Fibroblast of pulmonary artery (primary cell): Measurements from ENCODE around the gene SAGE1.
"Not testable (repeated sequence)": the region's sequence is repeated elsewhere in the genome, so short reads cannot be mapped to it uniquely, and the experiment has no call there.

Source experiments
- DNase-seq: peaks from one replicate; pipeline ENCODE4 v3.0.0-alpha.2; 2010; ENCODE audit warnings: low read depth
- H3K4me3 ChIP-seq: replicated peaks from 2 replicates; pipeline ENCODE4 v1.5.1; 2011; ENCODE audit warnings: low read depth, mild to moderate bottlenecking, control low read depth, low read length, moderate library complexity
- TF ChIP-seq, protein P1 (sequence below): IDR thresholded peaks from 2 replicates; pipeline ENCODE4 v1.5.1; 2011; ENCODE audit warnings: mild to moderate bottlenecking, control low read depth, low read length, inconsistent platforms; ENCODE audit errors: missing control alignments

The SAGE1 gene

DNA sequence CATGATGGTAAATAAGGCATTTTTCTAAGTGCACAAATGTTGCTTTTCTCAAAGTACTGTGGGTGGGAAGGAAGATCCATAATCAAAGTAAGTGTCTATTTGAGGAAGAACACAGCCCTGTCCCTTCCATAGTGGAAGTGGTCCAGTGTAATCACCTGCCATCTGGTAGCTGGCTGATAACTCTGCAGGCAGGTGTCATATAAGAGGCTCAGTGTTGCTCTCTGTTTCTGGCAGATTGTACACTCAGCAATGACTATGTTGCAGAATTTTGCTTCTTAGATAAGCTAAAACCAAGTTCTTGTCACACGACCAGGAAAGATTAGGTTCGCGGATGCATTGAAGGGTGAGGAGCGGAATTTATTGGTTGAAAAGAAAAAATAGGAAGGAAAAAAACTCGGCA is 20.9 kb downstream of the SAGE1 start:
- H3K4me3 ChIP-seq, result no peak overlapping the region
- TF ChIP-seq, protein P1, sequence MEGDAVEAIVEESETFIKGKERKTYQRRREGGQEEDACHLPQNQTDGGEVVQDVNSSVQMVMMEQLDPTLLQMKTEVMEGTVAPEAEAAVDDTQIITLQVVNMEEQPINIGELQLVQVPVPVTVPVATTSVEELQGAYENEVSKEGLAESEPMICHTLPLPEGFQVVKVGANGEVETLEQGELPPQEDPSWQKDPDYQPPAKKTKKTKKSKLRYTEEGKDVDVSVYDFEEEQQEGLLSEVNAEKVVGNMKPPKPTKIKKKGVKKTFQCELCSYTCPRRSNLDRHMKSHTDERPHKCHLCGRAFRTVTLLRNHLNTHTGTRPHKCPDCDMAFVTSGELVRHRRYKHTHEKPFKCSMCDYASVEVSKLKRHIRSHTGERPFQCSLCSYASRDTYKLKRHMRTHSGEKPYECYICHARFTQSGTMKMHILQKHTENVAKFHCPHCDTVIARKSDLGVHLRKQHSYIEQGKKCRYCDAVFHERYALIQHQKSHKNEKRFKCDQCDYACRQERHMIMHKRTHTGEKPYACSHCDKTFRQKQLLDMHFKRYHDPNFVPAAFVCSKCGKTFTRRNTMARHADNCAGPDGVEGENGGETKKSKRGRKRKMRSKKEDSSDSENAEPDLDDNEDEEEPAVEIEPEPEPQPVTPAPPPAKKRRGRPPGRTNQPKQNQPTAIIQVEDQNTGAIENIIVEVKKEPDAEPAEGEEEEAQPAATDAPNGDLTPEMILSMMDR, result no peak

DNA sequence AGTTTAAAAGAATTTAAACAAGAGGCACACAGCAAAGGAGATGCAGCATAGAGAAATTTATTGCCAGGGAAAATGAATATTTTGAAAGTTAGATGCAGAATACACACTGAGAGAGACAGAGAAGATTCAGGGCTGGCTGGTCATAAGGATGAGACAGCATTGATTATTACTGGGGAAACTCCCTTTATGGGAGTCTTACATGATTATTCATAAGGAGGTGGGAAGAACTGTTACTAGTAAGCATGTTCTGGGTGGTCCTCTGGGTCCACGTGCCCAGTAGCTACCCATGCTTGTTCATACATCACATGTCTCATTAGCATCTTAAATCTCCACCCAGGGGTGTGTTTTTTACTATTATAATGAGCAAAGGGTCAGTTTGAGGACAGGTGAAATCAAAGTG is 27.0 kb downstream of the SAGE1 start:
- H3K4me3 ChIP-seq, DNase-seq: not testable (repeated sequence)

More for the DNA sequence above, 20.9 kb downstream of the SAGE1 start:
- no peak for DNase-seq

DNA sequence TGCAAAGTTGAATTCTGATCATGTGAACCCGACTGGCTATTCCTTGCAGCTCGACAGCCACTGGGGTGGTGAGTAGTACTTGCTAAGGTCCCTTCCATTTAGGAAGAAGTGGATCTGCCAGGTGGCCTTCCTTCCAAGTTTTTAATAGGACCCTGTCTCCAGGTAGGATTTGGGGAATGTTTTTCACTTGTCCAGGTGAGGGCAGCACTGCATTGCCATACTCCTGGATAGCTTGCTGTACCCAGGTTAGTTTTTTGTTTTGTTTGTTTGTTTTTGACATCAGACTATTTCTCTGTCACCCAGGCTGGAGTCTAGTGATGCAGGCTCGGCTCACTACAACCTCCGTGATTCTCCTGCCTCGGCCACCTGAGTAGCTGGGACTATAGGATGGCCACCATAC is 29.8 kb downstream of the SAGE1 start:
- no peak for DNase-seq
- H3K4me3 ChIP-seq, result no peak overlapping the region
- TF ChIP-seq, protein P1, result peak; percentile 11

DNA sequence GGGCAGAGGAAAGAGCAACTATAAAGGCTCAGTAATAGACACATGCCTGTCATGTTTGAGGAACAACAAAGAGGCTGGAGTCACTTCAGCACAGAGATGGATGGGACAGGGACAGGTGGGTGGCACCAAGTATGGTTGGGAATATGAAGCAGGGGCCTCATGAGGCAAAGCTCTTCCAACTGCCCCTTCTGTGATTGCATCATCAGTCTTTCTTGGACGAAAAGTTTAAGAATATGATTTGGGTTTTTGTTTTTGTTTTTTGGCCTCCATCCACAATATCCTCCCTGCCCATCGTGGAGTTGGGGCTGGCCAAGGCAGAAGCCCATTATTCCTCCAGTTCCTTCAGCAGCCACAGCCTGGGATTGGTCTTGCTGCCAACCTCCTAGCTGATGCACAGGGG is 34.4 kb downstream of the SAGE1 start:
- no peak overlapping the region for H3K4me3 ChIP-seq
- TF ChIP-seq, protein P1, result no peak
- DNase-seq, result no peak

DNA sequence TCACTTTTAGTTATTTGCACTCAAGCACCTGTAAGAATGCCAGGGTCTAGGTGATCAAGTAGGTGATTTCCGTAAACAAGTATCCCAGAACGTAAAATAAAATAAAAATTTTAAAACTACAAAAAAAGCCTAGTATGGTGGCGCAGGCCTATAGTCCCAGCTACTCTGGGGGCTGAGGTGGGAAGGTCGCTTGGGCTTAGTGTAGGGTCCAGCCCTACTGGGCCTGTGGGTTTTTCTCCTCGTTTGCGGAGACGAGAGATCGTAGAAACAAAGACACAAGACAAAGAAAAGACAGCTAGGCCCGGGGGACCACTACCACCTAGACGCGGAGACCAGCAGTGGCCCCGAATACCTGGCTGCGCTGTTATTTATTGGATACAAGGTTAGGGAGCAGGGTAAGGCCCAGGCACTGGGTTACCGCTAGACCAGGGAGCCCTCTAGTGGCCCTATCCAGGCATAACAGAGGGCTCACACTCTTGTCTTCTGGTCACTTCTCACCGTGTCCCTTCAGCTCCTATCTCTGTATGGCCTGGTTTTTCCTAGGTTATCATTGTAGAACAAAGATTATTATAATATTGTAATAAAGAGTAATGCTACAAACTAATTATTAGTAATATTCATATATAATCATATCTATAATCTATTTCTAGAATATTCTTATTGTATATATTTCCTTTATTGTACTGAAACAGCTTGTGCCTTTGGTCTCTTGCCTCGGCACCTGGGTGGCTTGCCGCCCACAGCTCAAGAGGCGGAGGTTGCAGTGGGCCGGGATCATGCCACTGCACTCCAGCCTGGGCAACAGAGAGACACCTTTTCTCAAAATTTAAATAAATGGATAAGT is 38.4 kb downstream of the SAGE1 start:
- TF ChIP-seq, protein P1, result peak; percentile 65
- no peak overlapping the region for H3K4me3 ChIP-seq
- DNase-seq, result peak; percentile 45

DNA sequence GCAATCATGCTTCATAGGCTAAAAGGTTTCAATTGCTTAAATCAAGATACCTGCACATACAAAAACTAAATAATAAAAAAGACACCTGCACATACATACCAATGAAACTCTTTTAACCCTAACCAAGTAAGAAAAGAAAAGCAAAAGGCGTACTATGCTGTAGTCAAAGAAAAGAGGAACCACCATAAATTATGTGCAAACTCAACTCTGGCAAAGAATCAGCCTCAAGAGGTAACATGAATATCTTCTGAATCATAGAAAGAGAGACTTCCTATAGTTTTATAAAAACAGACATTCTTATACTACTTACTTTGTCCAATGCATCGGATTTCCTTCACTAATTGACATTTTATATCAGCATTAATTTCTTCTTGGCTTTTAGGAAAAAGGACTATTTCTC is 51.0 kb downstream of the SAGE1 start:
- TF ChIP-seq, protein P1, result no peak
- no peak overlapping the region for H3K4me3 ChIP-seq
- no peak for DNase-seq

DNA sequence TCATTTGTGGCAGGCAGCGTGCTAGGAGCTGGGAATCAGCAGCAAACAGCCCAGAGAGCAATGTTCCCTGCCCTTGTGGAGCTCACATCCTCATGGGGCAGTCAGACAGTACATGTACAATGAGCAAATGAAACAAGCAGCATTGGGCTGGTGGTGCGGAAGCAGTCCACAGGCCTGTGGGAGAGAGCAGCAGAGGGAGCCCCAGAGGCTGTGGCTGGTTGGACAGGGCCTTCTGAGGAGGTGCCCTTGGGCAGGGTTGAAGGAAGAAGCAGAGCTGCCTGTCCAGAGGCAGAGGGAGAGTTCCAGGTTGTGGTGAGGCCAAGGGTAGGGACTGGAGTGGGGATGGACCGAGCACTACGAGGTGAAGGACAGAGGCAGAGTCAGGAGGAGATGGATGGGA is 57.8 kb downstream of the SAGE1 start:
- no peak for DNase-seq
- TF ChIP-seq, protein P1, result no peak
- no peak overlapping the region for H3K4me3 ChIP-seq
